Measurements from ENCODE around the gene UCHL1.

UCHL1 gene

GRCh38 chr4:41217020-41217333 lies 39.8 kb upstream of the UCHL1 start:
- Histone ChIP-seq H3K9me2 (replicated peaks; ENCODE audit: control insufficient read depth, low read length) (no peaks in the 10 kb centered on the region), H3K27me3 (ENCODE audit: control insufficient read depth, low read length) (no peaks in the 10 kb centered on the region), H3K4me3 (ENCODE audit: low read length) (peak overlapping the region; percentile 81), H3K4me1 (ENCODE audit: control insufficient read depth, low read length) (peaks cover 36% of the 10 kb centered on the region), H3K27ac (ENCODE audit: low read depth, low read length) (peak overlapping the region; percentile 37; the same call in 1 of the 2 replicates), H3F3A (ENCODE audit: control insufficient read depth, insufficient read depth) (peaks cover 5% of the 10 kb centered on the region; the same call in 1 of the 2 replicates), H4K20me1 (ENCODE audit: control insufficient read depth, insufficient read depth, low read depth, low read length) (no peaks in the 10 kb centered on the region), H3K36me3 (ENCODE audit: control insufficient read depth, low read length) (peaks cover under 1% of the 10 kb centered on the region; the same call in 1 of the 2 replicates), H3K9me3 (ENCODE audit: control insufficient read depth, insufficient read depth, low read length) (no peaks in the 10 kb centered on the region), H3K79me2 (ENCODE audit: control insufficient read depth, low read length) (peaks cover 33% of the 10 kb centered on the region), H3K4me2 (ENCODE audit: low read length) (peak overlapping the region; percentile 83)
- TF ChIP-seq, protein P1, sequence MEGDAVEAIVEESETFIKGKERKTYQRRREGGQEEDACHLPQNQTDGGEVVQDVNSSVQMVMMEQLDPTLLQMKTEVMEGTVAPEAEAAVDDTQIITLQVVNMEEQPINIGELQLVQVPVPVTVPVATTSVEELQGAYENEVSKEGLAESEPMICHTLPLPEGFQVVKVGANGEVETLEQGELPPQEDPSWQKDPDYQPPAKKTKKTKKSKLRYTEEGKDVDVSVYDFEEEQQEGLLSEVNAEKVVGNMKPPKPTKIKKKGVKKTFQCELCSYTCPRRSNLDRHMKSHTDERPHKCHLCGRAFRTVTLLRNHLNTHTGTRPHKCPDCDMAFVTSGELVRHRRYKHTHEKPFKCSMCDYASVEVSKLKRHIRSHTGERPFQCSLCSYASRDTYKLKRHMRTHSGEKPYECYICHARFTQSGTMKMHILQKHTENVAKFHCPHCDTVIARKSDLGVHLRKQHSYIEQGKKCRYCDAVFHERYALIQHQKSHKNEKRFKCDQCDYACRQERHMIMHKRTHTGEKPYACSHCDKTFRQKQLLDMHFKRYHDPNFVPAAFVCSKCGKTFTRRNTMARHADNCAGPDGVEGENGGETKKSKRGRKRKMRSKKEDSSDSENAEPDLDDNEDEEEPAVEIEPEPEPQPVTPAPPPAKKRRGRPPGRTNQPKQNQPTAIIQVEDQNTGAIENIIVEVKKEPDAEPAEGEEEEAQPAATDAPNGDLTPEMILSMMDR (IDR thresholded peaks at IDR 0.05; ENCODE audit: low read depth, low read length, poor library complexity, severe bottlenecking) = no peak
- no peak for TF ChIP-seq EZH2phosphoT487 (IDR thresholded peaks at IDR 0.05; ENCODE audit: borderline replicate concordance, low read length)

GRCh38 chr4:41217374-41217773 lies 39.4 kb upstream of the UCHL1 start:
- Histone ChIP-seq H3K4me2 (ENCODE audit: low read length) (peak overlapping the region; percentile 83; the same call in 1 of the 2 replicates), H4K20me1 (ENCODE audit: control insufficient read depth, insufficient read depth, low read depth, low read length) (no peaks in the 10 kb centered on the region), H3K4me1 (ENCODE audit: control insufficient read depth, low read length) (peaks cover 32% of the 10 kb centered on the region), H3K4me3 (ENCODE audit: low read length) (peak overlapping the region; percentile 81; the same call in 1 of the 2 replicates), H3K9me2 (replicated peaks; ENCODE audit: control insufficient read depth, low read length) (no peaks in the 10 kb centered on the region), H3F3A (ENCODE audit: control insufficient read depth, insufficient read depth) (peaks cover 5% of the 10 kb centered on the region; the same call in 1 of the 2 replicates), H3K79me2 (ENCODE audit: control insufficient read depth, low read length) (peaks cover 29% of the 10 kb centered on the region), H3K9me3 (ENCODE audit: control insufficient read depth, insufficient read depth, low read length) (no peaks in the 10 kb centered on the region), H3K27ac (ENCODE audit: low read depth, low read length) (no peak overlapping the region), H3K36me3 (ENCODE audit: control insufficient read depth, low read length) (no peaks in the 10 kb centered on the region), H3K27me3 (ENCODE audit: control insufficient read depth, low read length) (peaks cover 2% of the 10 kb centered on the region; the same call in 1 of the 2 replicates)
- TF ChIP-seq, protein P1 (IDR thresholded peaks at IDR 0.05; ENCODE audit: low read depth, low read length, poor library complexity, severe bottlenecking) = no peak
- no peak for TF ChIP-seq EZH2phosphoT487 (IDR thresholded peaks at IDR 0.05; ENCODE audit: borderline replicate concordance, low read length)

GRCh38 chr4:41218703-41219102 lies 38.0 kb upstream of the UCHL1 start:
- Histone ChIP-seq H3K4me3 (ENCODE audit: low read length) (no peak overlapping the region), H3K9me3 (ENCODE audit: control insufficient read depth, insufficient read depth, low read length) (no peaks in the 10 kb centered on the region), H4K20me1 (ENCODE audit: control insufficient read depth, insufficient read depth, low read depth, low read length) (no peaks in the 10 kb centered on the region), H3K79me2 (ENCODE audit: control insufficient read depth, low read length) (peaks cover 16% of the 10 kb centered on the region), H3K27ac (ENCODE audit: low read depth, low read length) (no peak overlapping the region), H3K36me3 (ENCODE audit: control insufficient read depth, low read length) (no peaks in the 10 kb centered on the region), H3K4me2 (ENCODE audit: low read length) (no peak overlapping the region), H3F3A (ENCODE audit: control insufficient read depth, insufficient read depth) (peaks cover 5% of the 10 kb centered on the region; the same call in 1 of the 2 replicates), H3K9me2 (replicated peaks; ENCODE audit: control insufficient read depth, low read length) (no peaks in the 10 kb centered on the region), H3K4me1 (ENCODE audit: control insufficient read depth, low read length) (peaks cover 23% of the 10 kb centered on the region), H3K27me3 (ENCODE audit: control insufficient read depth, low read length) (peaks cover 3% of the 10 kb centered on the region; the same call in 1 of the 2 replicates)
- TF ChIP-seq, protein P1 (IDR thresholded peaks at IDR 0.05; ENCODE audit: low read depth, low read length, poor library complexity, severe bottlenecking) = no peak
- no peak for TF ChIP-seq EZH2phosphoT487 (IDR thresholded peaks at IDR 0.05; ENCODE audit: borderline replicate concordance, low read length)
